Stimulated activated CD4-positive, alpha-beta T cell treated with anti-CD3 and anti-CD28 coated beads, Interleukin-4, amount 100 ng/mL, for 4 hours (primary cell): ENCODE data around the gene KIF5B.
"Not testable (repeated sequence)": the region's sequence is repeated elsewhere in the genome, so short reads cannot be mapped to it uniquely, and the experiment has no call there.

Experiments
- DNase-seq, 2 experiments: peaks; one replicate each; pipeline ENCODE4 v3.0.0-alpha.2; 2020

The KIF5B gene

GRCh38 chr10:32057036-32057372 lies 779 bp upstream of the KIF5B start:
- DNase-seq, result no peak

- peak; percentile 41 to 43 for DNase-seq
Measured at GRCh38 chr10:32055478-32056135, 618 bp downstream of the KIF5B start.

- no peak for DNase-seq
Measured at GRCh38 chr10:32054094-32054493, 2.1 kb downstream of the KIF5B start.

GRCh38 chr10:32053392-32053791 lies 2.8 kb downstream of the KIF5B start:
- not testable (repeated sequence) for DNase-seq

- no peak for DNase-seq
Measured at GRCh38 chr10:32051926-32052325, 4.3 kb downstream of the KIF5B start.

- no peak for DNase-seq
Measured at GRCh38 chr10:32050177-32050576, 6.0 kb downstream of the KIF5B start.

GRCh38 chr10:32049113-32049512 lies 7.1 kb downstream of the KIF5B start:
- DNase-seq, result no peak

- no peak for DNase-seq
Measured at GRCh38 chr10:32048282-32048681, 7.9 kb downstream of the KIF5B start.

- DNase-seq, result no peak
Measured at GRCh38 chr10:32047881-32048280, 8.3 kb downstream of the KIF5B start.

GRCh38 chr10:32046151-32046550 lies 10.1 kb downstream of the KIF5B start:
- no peak for DNase-seq

GRCh38 chr10:32042730-32043129 lies 13.5 kb downstream of the KIF5B start:
- DNase-seq, result not testable (repeated sequence)

- DNase-seq, result no peak
Measured at GRCh38 chr10:32041290-32042028, 14.8 kb downstream of the KIF5B start.

GRCh38 chr10:32039734-32040133 lies 16.5 kb downstream of the KIF5B start:
- no peak for DNase-seq

GRCh38 chr10:32038777-32039176 lies 17.4 kb downstream of the KIF5B start:
- DNase-seq, result no peak

- DNase-seq, result no peak
Measured at GRCh38 chr10:32036922-32037321, 19.3 kb downstream of the KIF5B start.

- DNase-seq, result no peak
Measured at GRCh38 chr10:32035038-32035437, 21.2 kb downstream of the KIF5B start.

GRCh38 chr10:32033171-32033570 lies 23.1 kb downstream of the KIF5B start:
- DNase-seq, result no peak

- no peak for DNase-seq
Measured at GRCh38 chr10:32031920-32032319, 24.3 kb downstream of the KIF5B start.

GRCh38 chr10:32031424-32031823 lies 24.8 kb downstream of the KIF5B start:
- no peak for DNase-seq

GRCh38 chr10:32028710-32029109 lies 27.5 kb downstream of the KIF5B start:
- DNase-seq, result no peak

- no peak for DNase-seq
Measured at GRCh38 chr10:32023264-32023663, 33.0 kb downstream of the KIF5B start.

GRCh38 chr10:32017044-32017443 lies 39.2 kb downstream of the KIF5B start:
- no peak for DNase-seq

- no peak for DNase-seq
Measured at GRCh38 chr10:32015386-32015785, 40.8 kb downstream of the KIF5B start.

- no peak for DNase-seq
Measured at GRCh38 chr10:32007026-32007425, 49.2 kb downstream of the KIF5B start.

GRCh38 chr10:32005050-32005449 lies 51.2 kb downstream of the KIF5B start:
- no peak for DNase-seq
